OCI-LY1 (cell line): ENCODE data around the gene IL21.

Experiments
- H2AFZ ChIP-seq: fragments of 200-600 bp; sonication (generic), shearing (Covaris generic); 2 replicates; pipeline ENCODE4 v1.6.0; 2014; ENCODE audit warnings: antibody characterized with exemption, mild to moderate bottlenecking, low read length
- H3F3A ChIP-seq: fragments of 200-600 bp; sonication (generic), shearing (Covaris generic); 2 replicates; pipeline ENCODE4 v1.6.0; 2014; ENCODE audit warnings: mild to moderate bottlenecking, antibody characterized with exemption, low read length, moderate library complexity; ENCODE audit not compliant: insufficient read depth
- H3K27ac ChIP-seq: fragments of 200-600 bp; sonication (generic); 2 replicates; pipeline ENCODE4 v1.5.1; 2014; ENCODE audit warnings: low read length, mixed run types, mild to moderate bottlenecking, low read depth; ENCODE audit not compliant: poor library complexity, severe bottlenecking
- H3K27me3 ChIP-seq: fragments of 200-600 bp; sonication (generic); 2 replicates; pipeline ENCODE4 v1.6.0; 2014; ENCODE audit warnings: antibody characterized with exemption, mild to moderate bottlenecking, low read length, moderate library complexity; ENCODE audit not compliant: insufficient read depth
- H3K36me3 ChIP-seq: fragments of 200-600 bp; sonication (generic); 2 replicates; pipeline ENCODE4 v1.6.1; 2014; ENCODE audit warnings: mild to moderate bottlenecking, antibody characterized with exemption, low read length, moderate library complexity, mixed read lengths; ENCODE audit not compliant: insufficient read depth
- H3K4me1 ChIP-seq: fragments of 200-600 bp; sonication (generic); 2 replicates; pipeline ENCODE4 v1.5.1; 2014; ENCODE audit warnings: mild to moderate bottlenecking, low read length, moderate library complexity; ENCODE audit not compliant: insufficient read depth, severe bottlenecking
- H3K4me2 ChIP-seq: fragments of 200-600 bp; sonication (generic), shearing (Covaris generic); 2 replicates; pipeline ENCODE4 v1.6.1; 2014; ENCODE audit warnings: low read length
- H3K4me3 ChIP-seq: fragments of 200-600 bp; sonication (generic); 2 replicates; pipeline ENCODE4 v1.5.1; 2014; ENCODE audit warnings: low read length, low read depth, mild to moderate bottlenecking, mixed read lengths; ENCODE audit not compliant: poor library complexity, severe bottlenecking
- H3K79me2 ChIP-seq: fragments of 200-600 bp; shearing (Covaris generic); 2 replicates; pipeline ENCODE4 v1.6.1; 2016; ENCODE audit warnings: mixed run types, low read length, mixed read lengths; ENCODE audit not compliant: insufficient read depth
- H3K9ac ChIP-seq: fragments of 200-600 bp; sonication (generic), shearing (Covaris generic); 2 replicates; pipeline ENCODE4 v1.6.1; 2014; ENCODE audit warnings: mild to moderate bottlenecking, low read length, mixed read lengths
- H3K9me2 ChIP-seq: fragments of 200-600 bp; sonication (generic), shearing (Covaris generic); 2 replicates; pipeline ENCODE4 v1.6.1; 2014; ENCODE audit warnings: low read depth, mild to moderate bottlenecking, low read length, mixed read lengths
- H3K9me3 ChIP-seq: fragments of 200-600 bp; shearing (Covaris generic); 2 replicates; pipeline ENCODE4 v1.6.1; 2014; ENCODE audit warnings: low read length, mixed read lengths
- H4K20me1 ChIP-seq: fragments of 200-600 bp; sonication (generic), shearing (Covaris generic); 2 replicates; pipeline ENCODE4 v1.6.0; 2016; ENCODE audit warnings: mild to moderate bottlenecking, low read length; ENCODE audit not compliant: insufficient read depth
- EZH2 ChIP-seq: fragments of 200-600 bp; sonication (generic), shearing (Covaris generic); IDR thresholded peaks from 2 replicates; pipeline ENCODE4 v1.8.0; 2017; ENCODE audit warnings: borderline replicate concordance, mixed run types, mild to moderate bottlenecking, antibody characterized with exemption, low read length, moderate library complexity, mixed read lengths
- TF ChIP-seq, protein P1 (sequence below): fragments of 200-600 bp; sonication (generic), shearing (Covaris generic); IDR thresholded peaks from 2 replicates; pipeline ENCODE4 v1.5.1; 2017; ENCODE audit warnings: mild to moderate bottlenecking, antibody characterized with exemption, low read length, moderate library complexity, mixed read lengths

The IL21 gene

DNA sequence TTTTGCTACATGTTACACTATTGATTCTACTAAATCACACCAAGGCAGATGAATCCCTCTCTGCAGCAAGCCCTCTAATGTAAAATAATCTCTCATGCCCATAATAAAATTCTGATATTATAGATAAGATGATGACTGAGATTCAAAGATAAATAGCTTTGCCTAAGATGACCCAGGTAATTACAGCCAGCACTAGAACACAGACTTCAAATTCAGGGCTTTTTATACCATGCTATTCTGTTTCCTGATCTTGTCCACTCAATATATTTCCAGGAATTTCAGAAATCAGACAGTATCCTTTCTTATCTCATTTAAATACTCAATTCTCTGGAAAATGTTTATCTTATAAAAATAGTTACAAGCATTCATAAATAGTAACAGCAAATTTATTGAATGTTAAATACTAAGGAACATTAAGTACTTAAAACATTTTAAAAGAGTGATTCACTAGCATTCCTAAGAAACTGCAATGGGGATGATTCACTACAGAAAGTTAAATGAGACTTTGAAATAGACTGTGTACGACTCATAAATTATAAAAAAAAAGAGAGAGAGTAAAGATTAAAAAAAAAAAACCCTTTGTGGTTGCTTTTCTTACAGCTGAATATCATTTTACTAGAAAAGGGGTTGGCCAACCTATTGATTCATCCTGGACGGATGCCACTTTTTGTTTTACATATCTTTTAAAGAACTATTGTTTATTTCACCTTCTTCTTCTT is 45.8 kb upstream of the IL21 start:
- H3K9ac ChIP-seq: no peak overlapping the region
- no peak overlapping the region for H3K4me2 ChIP-seq

DNA sequence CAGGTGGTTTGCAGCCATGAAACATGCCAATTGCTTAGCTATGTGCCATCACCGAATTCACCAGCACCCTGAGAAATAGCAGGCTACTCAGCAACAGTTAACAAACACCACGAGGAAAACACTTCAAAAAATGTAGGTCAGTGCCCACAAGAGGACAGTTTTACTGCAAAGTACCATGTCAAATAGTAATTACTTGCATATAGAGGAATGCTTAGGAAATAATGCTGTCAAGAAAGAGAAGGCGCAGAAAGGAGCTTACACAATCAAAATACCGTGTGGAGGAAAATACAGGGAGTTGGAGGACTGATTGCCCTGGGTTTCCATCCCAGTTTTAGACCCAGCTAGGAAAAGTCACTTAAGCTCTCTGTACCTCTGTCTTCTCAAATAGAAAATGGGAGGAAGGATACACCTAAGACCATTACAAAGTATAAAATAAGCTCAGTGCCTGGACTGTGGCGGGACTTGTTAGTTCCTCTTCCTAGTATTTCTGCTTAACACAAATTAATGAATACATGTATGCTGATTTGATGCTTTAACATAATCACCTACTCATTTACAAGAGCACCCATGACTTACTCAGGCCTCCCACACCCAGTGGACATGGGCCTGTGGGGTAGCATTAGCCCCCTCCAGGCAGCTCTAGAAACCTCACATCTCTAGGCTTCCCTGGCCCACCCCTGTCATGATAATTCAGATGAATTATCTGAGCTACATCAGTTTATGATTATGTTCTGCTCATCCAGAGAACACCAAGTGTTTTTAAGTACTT is 44.5 kb upstream of the IL21 start:
- Histone ChIP-seq H3K9me3 (no peaks in the 10 kb centered on the region), H3K4me2 (no peak overlapping the region)

More for the DNA sequence above, 45.8 kb upstream of the IL21 start:
- H3K27me3 ChIP-seq: no peaks in the 10 kb centered on the region
- no peaks in the 10 kb centered on the region for H3K36me3 ChIP-seq
- no peaks in the 10 kb centered on the region for H3K9me2 ChIP-seq
- no peaks in the 10 kb centered on the region for H3K79me2 ChIP-seq
- H3K9me3 ChIP-seq: no peaks in the 10 kb centered on the region
- H3K4me3 ChIP-seq: no peak overlapping the region
- no peaks in the 10 kb centered on the region for H4K20me1 ChIP-seq
- no peak overlapping the region for H3K27ac ChIP-seq
- TF ChIP-seq, protein P1, sequence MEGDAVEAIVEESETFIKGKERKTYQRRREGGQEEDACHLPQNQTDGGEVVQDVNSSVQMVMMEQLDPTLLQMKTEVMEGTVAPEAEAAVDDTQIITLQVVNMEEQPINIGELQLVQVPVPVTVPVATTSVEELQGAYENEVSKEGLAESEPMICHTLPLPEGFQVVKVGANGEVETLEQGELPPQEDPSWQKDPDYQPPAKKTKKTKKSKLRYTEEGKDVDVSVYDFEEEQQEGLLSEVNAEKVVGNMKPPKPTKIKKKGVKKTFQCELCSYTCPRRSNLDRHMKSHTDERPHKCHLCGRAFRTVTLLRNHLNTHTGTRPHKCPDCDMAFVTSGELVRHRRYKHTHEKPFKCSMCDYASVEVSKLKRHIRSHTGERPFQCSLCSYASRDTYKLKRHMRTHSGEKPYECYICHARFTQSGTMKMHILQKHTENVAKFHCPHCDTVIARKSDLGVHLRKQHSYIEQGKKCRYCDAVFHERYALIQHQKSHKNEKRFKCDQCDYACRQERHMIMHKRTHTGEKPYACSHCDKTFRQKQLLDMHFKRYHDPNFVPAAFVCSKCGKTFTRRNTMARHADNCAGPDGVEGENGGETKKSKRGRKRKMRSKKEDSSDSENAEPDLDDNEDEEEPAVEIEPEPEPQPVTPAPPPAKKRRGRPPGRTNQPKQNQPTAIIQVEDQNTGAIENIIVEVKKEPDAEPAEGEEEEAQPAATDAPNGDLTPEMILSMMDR: no peak
- no peak for TF ChIP-seq EZH2
- no peaks in the 10 kb centered on the region for H3K4me1 ChIP-seq
- no peaks in the 10 kb centered on the region for H3F3A ChIP-seq
- H2AFZ ChIP-seq: no peak overlapping the region

DNA sequence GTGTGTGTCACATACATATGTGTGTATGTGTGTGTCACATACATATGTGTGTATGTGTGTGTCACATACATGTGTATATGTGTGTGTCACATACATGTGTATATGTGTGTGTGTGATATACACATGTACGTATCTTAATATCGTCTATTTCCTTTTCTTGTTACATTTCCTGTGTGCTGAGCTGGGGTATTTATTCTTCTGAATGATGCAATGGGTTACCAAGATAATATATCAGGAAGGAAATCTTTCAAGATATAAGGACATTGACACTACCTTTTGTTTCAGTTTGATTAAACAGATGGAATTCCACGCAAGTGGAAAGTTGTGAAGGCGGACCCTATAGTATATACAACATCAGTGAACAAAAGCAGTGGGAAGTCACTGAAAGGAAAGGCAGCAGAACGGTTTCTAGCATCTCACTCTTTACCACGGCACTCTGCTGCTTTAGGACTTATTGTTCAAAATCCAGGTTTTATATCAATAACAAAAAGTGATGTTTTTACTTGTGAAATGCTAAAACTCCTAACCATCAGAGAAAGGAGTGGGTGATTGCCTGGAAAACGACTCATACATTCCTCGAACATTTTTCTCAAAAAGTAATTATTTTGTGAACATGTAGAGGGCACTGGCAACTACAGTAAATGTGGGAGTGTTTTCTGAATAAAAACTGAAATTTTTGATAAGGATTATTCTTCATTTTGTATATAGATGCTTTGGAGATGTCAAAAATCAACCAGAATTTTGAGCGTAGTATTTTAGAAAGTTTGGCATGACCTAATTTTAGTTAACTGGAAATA is 43.1 kb upstream of the IL21 start:
- Histone ChIP-seq H3K4me3 (no peak overlapping the region), H3K9me2 (no peaks in the 10 kb centered on the region), H3K27ac (no peak overlapping the region), H3F3A (no peaks in the 10 kb centered on the region), H3K79me2 (no peaks in the 10 kb centered on the region), H3K4me1 (no peaks in the 10 kb centered on the region), H3K9ac (no peak overlapping the region), H3K27me3 (no peaks in the 10 kb centered on the region), H3K4me2 (no peak overlapping the region), H3K9me3 (no peaks in the 10 kb centered on the region), H4K20me1 (no peaks in the 10 kb centered on the region), H2AFZ (no peak overlapping the region), H3K36me3 (no peaks in the 10 kb centered on the region)
- TF ChIP-seq EZH2: no peak
- TF ChIP-seq, protein P1: no peak

More for the DNA sequence above, 44.5 kb upstream of the IL21 start:
- H4K20me1 ChIP-seq: no peaks in the 10 kb centered on the region
- H3F3A ChIP-seq: no peaks in the 10 kb centered on the region
- H3K4me1 ChIP-seq: no peaks in the 10 kb centered on the region
- no peaks in the 10 kb centered on the region for H3K36me3 ChIP-seq
- H2AFZ ChIP-seq: no peak overlapping the region
- no peak overlapping the region for H3K9ac ChIP-seq
- H3K9me2 ChIP-seq: no peaks in the 10 kb centered on the region
- H3K27me3 ChIP-seq: no peaks in the 10 kb centered on the region
- no peak overlapping the region for H3K4me3 ChIP-seq
- no peak overlapping the region for H3K27ac ChIP-seq
- no peaks in the 10 kb centered on the region for H3K79me2 ChIP-seq
- TF ChIP-seq, protein P1: no peak
- no peak for TF ChIP-seq EZH2
